ENCODE measurements around the gene IP6K1.

DNA sequence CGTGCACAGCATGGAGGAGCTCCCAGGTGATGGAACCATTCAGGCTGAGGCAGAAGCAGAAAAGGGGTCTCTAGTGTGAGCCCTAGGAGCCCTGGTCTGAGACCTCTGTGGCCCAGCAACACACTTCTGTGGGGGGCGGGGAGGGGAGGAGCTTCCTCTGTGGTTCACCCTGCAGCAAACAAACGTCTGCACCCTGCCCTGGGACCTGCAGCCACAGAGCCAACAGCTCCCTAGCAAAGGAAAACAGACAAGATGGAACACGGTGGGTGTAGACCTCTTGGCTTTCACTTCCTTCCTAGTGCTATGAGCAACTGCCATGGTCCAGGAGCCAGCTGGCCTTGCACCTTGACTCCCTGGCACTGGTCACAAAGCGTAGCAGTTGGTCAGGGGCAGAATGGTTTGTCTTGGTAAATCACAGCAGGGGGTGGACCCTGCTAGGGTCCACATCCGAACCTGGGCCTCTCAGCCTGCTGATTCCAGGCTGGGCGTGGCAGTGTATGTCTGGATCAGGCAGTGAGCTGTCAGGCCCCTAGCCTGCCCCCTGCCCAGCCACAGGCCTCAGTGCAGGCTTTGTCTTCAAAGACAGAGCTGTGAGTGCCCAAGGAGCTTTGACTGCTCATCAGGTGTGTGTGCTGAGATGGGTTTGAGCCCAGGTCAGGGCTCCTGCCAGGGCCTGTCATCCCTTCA, 73.6 kb downstream of the IP6K1 start:
- TF ChIP-seq CTCF (conservative IDR thresholded peaks at IDR 0.05; ENCODE audit: low read length) (peak; percentile 38; the same call in 1 of the 2 replicates), EZH2phosphoT487 (IDR thresholded peaks at IDR 0.05; ENCODE audit: borderline replicate concordance) (no peak)

Data from Loucy (cell line).